ENCODE data around the gene ATP2A3.
A peak's percentile ranks its signal among the peaks of the same experiment; 100 is the strongest.

Gene ATP2A3

DNA sequence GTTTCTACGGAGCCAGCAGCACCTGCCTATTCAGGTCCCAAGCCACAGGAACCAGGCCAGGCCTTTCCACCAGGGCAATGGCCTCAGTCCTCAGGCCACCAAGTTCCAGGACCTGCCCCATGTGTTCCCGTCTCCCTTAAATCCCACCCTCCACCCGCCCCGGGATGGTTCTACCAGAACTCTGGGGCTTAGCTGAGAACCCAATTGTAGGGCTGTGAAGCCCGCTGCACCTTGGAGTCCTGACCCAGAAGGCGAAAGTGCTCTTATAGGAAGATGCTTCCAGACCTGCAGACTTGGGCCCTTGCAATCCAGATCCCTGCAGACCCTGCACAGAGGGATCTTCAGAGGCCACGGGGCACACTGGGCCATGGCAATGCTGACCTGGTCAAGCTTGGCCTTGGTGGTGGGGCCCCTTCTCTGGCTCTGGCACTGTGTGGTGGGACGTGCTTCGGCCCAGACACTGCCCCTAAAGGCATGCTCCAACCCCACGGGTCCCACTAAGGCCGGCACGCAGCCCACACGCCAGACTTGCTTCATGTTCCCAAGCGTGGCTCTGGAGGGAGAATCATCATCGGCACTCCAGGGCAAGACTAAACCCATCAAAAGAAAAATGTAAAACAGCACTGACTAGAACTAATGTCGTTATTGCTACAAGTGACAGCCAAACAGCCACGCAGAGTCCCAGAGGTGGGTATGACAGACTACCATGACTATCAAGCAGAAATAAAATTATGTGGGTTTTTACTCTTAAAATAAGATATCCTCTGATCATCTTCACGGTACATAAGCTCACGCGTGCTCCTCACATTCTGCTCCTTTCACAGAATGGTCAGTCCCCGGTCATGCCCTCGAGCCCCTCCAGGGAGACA lies 41.3 kb upstream of the ATP2A3 start:
- FAIRE-seq = no peak
- no peak for DNase-seq (ENCODE audit: insufficient read length, low spot score)
- TF ChIP-seq POU2F2 (IDR thresholded peaks at IDR 0.05; ENCODE audit: low read depth, low read length) (no peak), TAF1 (IDR thresholded peaks at IDR 0.05; ENCODE audit: low read depth, low read length) (no peak), POLR2AphosphoS5 (IDR thresholded peaks at IDR 0.05; ENCODE audit: low read depth, low read length) (no peak), POLR2A (IDR thresholded peaks at IDR 0.05; ENCODE audit: low read depth, low read length) (no peak), SPI1 (IDR thresholded peaks at IDR 0.05; ENCODE audit: low read depth, low read length) (no peak), PAX5 (IDR thresholded peaks at IDR 0.05; ENCODE audit: insufficient read depth, low read length, severe bottlenecking) (no peak)

DNA sequence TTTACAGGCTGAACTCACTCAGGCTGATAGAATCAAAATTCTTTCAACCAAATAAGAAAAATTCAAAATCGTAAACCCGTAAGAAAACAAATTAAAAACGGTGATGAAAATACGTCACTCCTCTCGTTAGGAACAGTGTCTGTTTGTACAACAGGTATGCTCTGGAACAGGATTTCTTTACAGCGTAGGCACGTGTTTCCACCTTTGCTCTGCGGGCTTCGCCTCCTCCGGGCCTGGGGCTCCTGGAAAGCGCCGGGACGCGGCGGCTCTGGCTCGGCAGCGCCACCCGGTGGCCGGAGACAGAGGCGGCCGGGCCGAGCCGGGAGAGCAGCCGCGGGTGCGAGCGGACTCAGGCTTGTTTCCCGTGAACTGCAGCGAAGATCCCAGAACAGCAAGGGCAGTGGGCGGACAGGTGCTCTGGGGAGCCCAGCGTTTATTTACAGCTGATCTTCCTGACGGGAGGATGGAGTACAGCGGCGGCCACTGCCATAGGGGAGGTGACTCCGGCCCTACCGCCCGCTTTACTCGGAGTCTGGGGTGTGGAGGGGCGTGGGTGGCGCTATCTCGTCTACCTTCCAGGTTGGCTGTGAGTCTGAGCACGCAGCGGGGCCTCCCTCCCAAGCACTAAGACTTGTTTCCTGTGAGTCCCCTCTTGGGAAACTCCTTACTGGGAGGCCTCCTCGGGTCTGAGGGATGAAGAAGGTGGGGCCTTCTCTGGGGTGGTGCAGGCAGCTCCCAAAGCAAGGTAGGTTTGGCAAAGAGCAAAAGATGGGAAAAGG lies 40.5 kb upstream of the ATP2A3 start:
- DNase-seq (ENCODE audit: insufficient read length, low spot score) (peak; percentile 93), FAIRE-seq (peak; percentile 85)

DNA sequence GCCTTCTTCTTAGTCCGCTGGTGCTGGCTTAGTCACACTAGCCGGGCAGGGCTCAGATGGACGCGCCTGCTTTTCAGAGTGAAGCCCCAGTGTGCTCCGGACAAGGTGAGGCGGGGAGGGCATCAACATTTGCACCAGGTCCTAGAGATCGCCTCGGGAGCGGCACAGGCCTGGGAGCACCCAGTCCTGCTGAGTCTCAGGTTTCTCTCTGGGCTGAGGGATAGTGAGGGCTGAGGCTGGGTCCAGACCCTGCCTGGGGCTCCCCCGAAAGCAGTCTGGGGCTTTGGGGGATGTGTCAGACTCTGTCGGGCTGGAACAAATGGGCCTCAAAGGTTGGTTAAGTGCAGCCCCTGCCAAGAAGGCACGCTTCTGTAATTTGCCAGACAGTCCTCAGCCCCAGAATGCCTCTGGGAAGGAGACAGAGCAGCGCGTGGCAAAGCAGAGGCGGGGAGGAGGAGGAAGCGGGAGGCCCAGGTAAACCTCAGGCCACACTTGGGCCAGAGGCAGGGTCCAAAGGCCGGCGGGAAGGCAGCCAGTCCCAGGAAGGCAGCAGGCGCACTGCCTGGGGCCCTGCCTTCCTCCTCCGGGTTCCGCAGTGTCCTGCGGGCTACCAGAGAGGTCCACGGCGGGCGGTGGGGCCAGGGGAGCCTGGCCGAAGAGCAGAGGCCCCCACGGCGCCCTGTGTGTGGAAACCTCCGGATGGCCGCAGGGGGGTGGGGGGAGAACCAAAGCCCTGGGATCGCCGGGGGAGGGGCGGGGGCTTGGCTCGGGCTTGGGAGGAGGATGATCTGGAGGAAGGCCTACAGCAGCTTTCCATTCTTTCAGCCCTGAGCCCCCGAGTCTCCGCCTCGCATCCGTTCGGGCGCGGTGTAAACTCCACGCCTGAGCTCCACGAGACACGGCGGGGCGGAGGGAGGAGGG lies 39.5 kb upstream of the ATP2A3 start:
- no peak for TF ChIP-seq TAF1 (IDR thresholded peaks at IDR 0.05; ENCODE audit: low read depth, low read length)
- TF ChIP-seq SPI1 (IDR thresholded peaks at IDR 0.05; ENCODE audit: low read depth, low read length) = no peak
- no peak for TF ChIP-seq POLR2A (IDR thresholded peaks at IDR 0.05; ENCODE audit: low read depth, low read length)
- no peak for TF ChIP-seq PAX5 (IDR thresholded peaks at IDR 0.05; ENCODE audit: insufficient read depth, low read length, severe bottlenecking)
- no peak for TF ChIP-seq POLR2AphosphoS5 (IDR thresholded peaks at IDR 0.05; ENCODE audit: low read depth, low read length)
- TF ChIP-seq POU2F2 (IDR thresholded peaks at IDR 0.05; ENCODE audit: low read depth, low read length) = no peak
- DNase-seq (ENCODE audit: insufficient read length, low spot score) (no peak), FAIRE-seq (no peak)

More for the DNA sequence above, 40.5 kb upstream of the ATP2A3 start:
- TF ChIP-seq POLR2AphosphoS5 (IDR thresholded peaks at IDR 0.05; ENCODE audit: low read depth, low read length) (no peak), PAX5 (IDR thresholded peaks at IDR 0.05; ENCODE audit: insufficient read depth, low read length, severe bottlenecking) (no peak), POU2F2 (IDR thresholded peaks at IDR 0.05; ENCODE audit: low read depth, low read length) (no peak), TAF1 (IDR thresholded peaks at IDR 0.05; ENCODE audit: low read depth, low read length) (no peak), POLR2A (IDR thresholded peaks at IDR 0.05; ENCODE audit: low read depth, low read length) (no peak), SPI1 (IDR thresholded peaks at IDR 0.05; ENCODE audit: low read depth, low read length) (no peak)

- FAIRE-seq (no peak), DNase-seq (ENCODE audit: insufficient read length, low spot score) (no peak)
- TF ChIP-seq PAX5 (IDR thresholded peaks at IDR 0.05; ENCODE audit: insufficient read depth, low read length, severe bottlenecking) = no peak
- no peak for TF ChIP-seq POLR2A (IDR thresholded peaks at IDR 0.05; ENCODE audit: low read depth, low read length)
- no peak for TF ChIP-seq POLR2AphosphoS5 (IDR thresholded peaks at IDR 0.05; ENCODE audit: low read depth, low read length)
- no peak for TF ChIP-seq SPI1 (IDR thresholded peaks at IDR 0.05; ENCODE audit: low read depth, low read length)
- no peak for TF ChIP-seq POU2F2 (IDR thresholded peaks at IDR 0.05; ENCODE audit: low read depth, low read length)
- TF ChIP-seq TAF1 (IDR thresholded peaks at IDR 0.05; ENCODE audit: low read depth, low read length) = no peak
These were observed 38.9 kb upstream of the ATP2A3 start for GRCh38 chr17:4003131-4003500.

DNA sequence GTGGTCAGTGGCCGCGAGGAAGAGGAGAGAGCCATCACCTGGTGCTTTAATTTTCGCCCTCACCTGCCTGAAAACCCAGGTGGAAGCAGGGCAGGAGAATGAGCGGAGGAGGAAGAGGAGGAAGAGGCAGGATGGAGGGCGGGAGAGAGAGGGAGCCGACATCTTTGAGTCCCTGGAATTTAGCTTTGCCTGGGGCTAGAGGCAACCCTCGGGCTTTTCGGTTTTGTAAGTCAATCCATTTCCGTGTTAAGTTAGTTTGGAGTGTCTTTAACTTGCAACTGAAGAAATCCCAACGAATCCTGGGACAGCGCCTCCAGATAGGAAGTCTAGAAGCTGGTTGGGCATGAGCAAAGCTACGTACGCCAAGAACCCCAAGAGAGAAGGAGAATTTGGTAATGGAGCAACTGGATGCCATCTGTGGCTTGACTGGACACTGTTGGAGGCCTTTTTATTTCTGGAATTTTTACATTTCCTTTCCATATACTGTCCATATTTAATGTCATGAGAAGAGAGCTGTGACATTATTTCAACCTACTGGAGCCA lies 36.9 kb upstream of the ATP2A3 start:
- DNase-seq (ENCODE audit: insufficient read length, low spot score) (no peak), FAIRE-seq (no peak)
- no peak for TF ChIP-seq POLR2AphosphoS5 (IDR thresholded peaks at IDR 0.05; ENCODE audit: low read depth, low read length)
- TF ChIP-seq SPI1 (IDR thresholded peaks at IDR 0.05; ENCODE audit: low read depth, low read length) = no peak

DNA sequence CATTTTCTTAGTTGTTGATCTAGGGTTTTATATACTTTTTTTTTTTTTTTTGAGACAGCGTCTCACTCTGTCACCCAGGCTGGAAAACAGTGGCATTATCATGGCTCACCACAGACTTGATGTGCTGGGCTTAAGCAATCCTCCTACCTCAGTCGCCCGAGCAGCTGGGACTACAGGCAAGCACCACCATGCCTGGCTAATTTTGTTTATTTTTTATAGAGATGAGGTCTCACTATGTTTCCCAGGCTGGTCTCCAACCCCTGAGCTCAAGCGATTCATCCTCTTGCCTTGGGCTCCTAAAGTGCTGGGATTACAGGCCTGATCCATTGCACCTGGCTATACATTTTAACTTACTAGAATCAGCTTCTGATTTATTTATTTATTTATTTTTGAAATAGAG lies 34.2 kb upstream of the ATP2A3 start:
- DNase-seq (ENCODE audit: insufficient read length, low spot score) = no peak
- FAIRE-seq = no peak
- TF ChIP-seq TAF1 (IDR thresholded peaks at IDR 0.05; ENCODE audit: low read depth, low read length) (no peak), SPI1 (IDR thresholded peaks at IDR 0.05; ENCODE audit: low read depth, low read length) (no peak), POLR2AphosphoS5 (IDR thresholded peaks at IDR 0.05; ENCODE audit: low read depth, low read length) (no peak), PAX5 (IDR thresholded peaks at IDR 0.05; ENCODE audit: insufficient read depth, low read length, severe bottlenecking) (no peak), POLR2A (IDR thresholded peaks at IDR 0.05; ENCODE audit: low read depth, low read length) (no peak), POU2F2 (IDR thresholded peaks at IDR 0.05; ENCODE audit: low read depth, low read length) (no peak)

DNA sequence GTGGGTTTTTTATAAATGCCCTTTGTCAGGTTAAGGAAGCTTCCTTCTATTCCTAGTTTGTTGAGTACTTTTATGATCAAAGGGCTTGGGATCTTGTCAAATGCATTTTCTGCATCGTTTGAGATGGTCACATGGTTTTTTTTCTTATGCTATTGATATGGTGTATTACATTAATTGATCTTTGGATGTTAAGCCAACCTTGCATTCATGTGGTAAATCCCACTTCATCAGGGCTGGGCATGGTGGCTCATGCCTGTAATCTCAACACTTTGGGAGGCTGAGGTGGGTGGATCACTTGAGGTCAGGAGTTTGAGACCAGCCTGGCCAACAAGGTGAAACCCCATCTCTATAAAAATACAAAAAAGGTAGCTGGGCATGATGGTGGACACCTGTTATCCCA lies 30.8 kb upstream of the ATP2A3 start:
- FAIRE-seq = no peak
- DNase-seq (ENCODE audit: insufficient read length, low spot score) = no peak
- TF ChIP-seq POLR2AphosphoS5 (IDR thresholded peaks at IDR 0.05; ENCODE audit: low read depth, low read length) = no peak
- no peak for TF ChIP-seq PAX5 (IDR thresholded peaks at IDR 0.05; ENCODE audit: insufficient read depth, low read length, severe bottlenecking)
- no peak for TF ChIP-seq POLR2A (IDR thresholded peaks at IDR 0.05; ENCODE audit: low read depth, low read length)
- no peak for TF ChIP-seq SPI1 (IDR thresholded peaks at IDR 0.05; ENCODE audit: low read depth, low read length)
- no peak for TF ChIP-seq TAF1 (IDR thresholded peaks at IDR 0.05; ENCODE audit: low read depth, low read length)
- TF ChIP-seq POU2F2 (IDR thresholded peaks at IDR 0.05; ENCODE audit: low read depth, low read length) = no peak

- FAIRE-seq = no peak
- TF ChIP-seq POU2F2 (IDR thresholded peaks at IDR 0.05; ENCODE audit: low read depth, low read length) = no peak
- no peak for TF ChIP-seq PAX5 (IDR thresholded peaks at IDR 0.05; ENCODE audit: insufficient read depth, low read length, severe bottlenecking)
- no peak for TF ChIP-seq POLR2AphosphoS5 (IDR thresholded peaks at IDR 0.05; ENCODE audit: low read depth, low read length)
- no peak for TF ChIP-seq SPI1 (IDR thresholded peaks at IDR 0.05; ENCODE audit: low read depth, low read length)
- no peak for TF ChIP-seq POLR2A (IDR thresholded peaks at IDR 0.05; ENCODE audit: low read depth, low read length)
- TF ChIP-seq TAF1 (IDR thresholded peaks at IDR 0.05; ENCODE audit: low read depth, low read length) = no peak
- no peak for DNase-seq (ENCODE audit: insufficient read length, low spot score)
These were observed 30.0 kb upstream of the ATP2A3 start for GRCh38 chr17:3994221-3994576.

Measured in GM12891 (cell line).